Panc1 (cell line): ENCODE data around the gene NKAIN2. TPM values are rescaled to one million over a fixed set of nuclear protein-coding genes. Genes with fewer than 3 reads are reported as not detected.

Experiments
- ATAC-seq: fragments of 200-7000 bp; cut with Tn5 transposase; 2 replicates; pipeline ENCODE4 v1.9.1; 2020; ENCODE audit warnings: mild to moderate bottlenecking, moderate library complexity
- BruUV-seq: library from RNA; stranded (reverse); fragments of 400-500 nt; replicated peaks from 2 replicates; lab custom pipeline; 2021; lab: Mats Ljungman, UMichigan
- CTCF ChIA-PET: fragments of 300-600 bp; sonication (Branson Sonifier 250); formaldehyde crosslinking; loops from one replicate; lab custom pipeline; 2022; ENCODE audit warnings: antibody characterized with exemption; lab: Charles Lee
- POLR2A ChIA-PET: fragments of 300-600 bp; sonication (Branson Sonifier 250); formaldehyde crosslinking; loops from one replicate; lab custom pipeline; 2022; ENCODE audit warnings: antibody characterized with exemption; lab: Charles Lee
- DNase-seq: peaks from one replicate; pipeline ENCODE4 v3.0.0-alpha.2; 2010; ENCODE audit warnings: low read depth, low spot score
- H3K27ac ChIP-seq: 2 replicates; pipeline ENCODE4 v1.5.1; 2011; ENCODE audit warnings: mild to moderate bottlenecking, low read length, inconsistent platforms
- H3K27me3 ChIP-seq: fragments of 200-500 bp; sonication (Bioruptor generic); 2 replicates; pipeline ENCODE4 v1.6.0; 2014; ENCODE audit warnings: low read length, inconsistent platforms; ENCODE audit not compliant: control insufficient read depth, insufficient read depth
- H3K36me3 ChIP-seq: fragments of 200-500 bp; sonication (Bioruptor generic); 2 replicates; pipeline ENCODE4 v1.5.1; 2014; ENCODE audit warnings: inconsistent platforms, mild to moderate bottlenecking, low read length, moderate library complexity; ENCODE audit not compliant: control insufficient read depth, insufficient read depth
- H3K4me1 ChIP-seq: 2 replicates; pipeline ENCODE4 v1.5.1; 2011; ENCODE audit warnings: inconsistent platforms, mild to moderate bottlenecking, low read length, moderate library complexity; ENCODE audit not compliant: control insufficient read depth, insufficient read depth
- H3K4me3 ChIP-seq, 2 experiments: 2 replicates each; pipeline ENCODE4 v1.5.1; 2011 to 2012; ENCODE audit warnings: low read depth in 2 of 2, low read length in 2 of 2, mild to moderate bottlenecking in 2 of 2, inconsistent platforms in 1 of 2, moderate library complexity in 1 of 2
- H3K9me3 ChIP-seq: fragments of 200-500 bp; sonication (Bioruptor generic); 2 replicates; pipeline ENCODE4 v1.5.1; 2014; ENCODE audit warnings: low read depth, mild to moderate bottlenecking, inconsistent platforms, low read length, moderate library complexity; ENCODE audit not compliant: control insufficient read depth, insufficient read depth
- POLR2AphosphoS5 ChIP-seq: IDR thresholded peaks from 2 replicates; pipeline ENCODE4 v1.6.1; 2012; ENCODE audit warnings: mild to moderate bottlenecking, low read depth, low read length, moderate library complexity
- SIN3A ChIP-seq: IDR thresholded peaks from 2 replicates; pipeline ENCODE4 v1.6.1; 2012; ENCODE audit warnings: low read depth, mild to moderate bottlenecking, low read length, moderate library complexity, borderline replicate concordance; ENCODE audit not compliant: insufficient read depth
- TCF7L2 ChIP-seq: IDR thresholded peaks from 2 replicates; pipeline ENCODE4 v1.6.1; 2011; ENCODE audit warnings: mild to moderate bottlenecking, low read depth, low read length, inconsistent platforms
- in situ Hi-C: cut with HindIII; loops from 2 replicates; pipeline ENCODE4 v1.10.0; 2016; ENCODE audit warnings: low sequenced_read_pairs, low pct_unique_long_range_greater_than_20kb
- intact Hi-C: fragments of 100-400 bp; cut with micrococcal nuclease; formaldehyde crosslinking; loops from one replicate; pipeline ENCODE4 v1.10.0; 2022; ENCODE audit not compliant: unreplicated experiment
- total RNA-seq: library from RNA; stranded (reverse); gene quantifications from one replicate; pipeline ENCODE4 v1.2.1, GENCODE V29; 2021; ENCODE audit not compliant: unreplicated experiment
- TF ChIP-seq, protein P1 (sequence below), 2 experiments: IDR thresholded peaks; 2 replicates each; pipeline ENCODE4 v1.6.1; 2011 to 2012; ENCODE audit warnings: low read depth in 2 of 2, control low read depth in 1 of 2, low read length in 1 of 2, mild to moderate bottlenecking in 1 of 2, moderate library complexity in 1 of 2; ENCODE audit not compliant: insufficient read depth in 1 of 2
- TF ChIP-seq, protein P2 (sequence below): fragments of 450-650 bp; IDR thresholded peaks from 2 replicates; pipeline ENCODE4 v1.5.1; 2017; ENCODE audit warnings: mild to moderate bottlenecking

Gene NKAIN2
- total RNA-seq, 1 experiment from 2014 or later = 2.6 TPM

GRCh38 chr6:123972600-123973294 lies 169.1 kb downstream of the NKAIN2 start:
- Histone ChIP-seq H3K9me3 (no peaks in the 10 kb centered on the region; the same call in 1 of the 2 replicates), H3K4me1 (no peaks in the 10 kb centered on the region), H3K27ac (no peak overlapping the region), H3K27me3 (no peaks in the 10 kb centered on the region), H3K4me3 (no peak overlapping the region), H3K36me3 (no peaks in the 10 kb centered on the region)
- POLR2A ChIA-PET = no interaction called here
- TF ChIP-seq, protein P1, sequence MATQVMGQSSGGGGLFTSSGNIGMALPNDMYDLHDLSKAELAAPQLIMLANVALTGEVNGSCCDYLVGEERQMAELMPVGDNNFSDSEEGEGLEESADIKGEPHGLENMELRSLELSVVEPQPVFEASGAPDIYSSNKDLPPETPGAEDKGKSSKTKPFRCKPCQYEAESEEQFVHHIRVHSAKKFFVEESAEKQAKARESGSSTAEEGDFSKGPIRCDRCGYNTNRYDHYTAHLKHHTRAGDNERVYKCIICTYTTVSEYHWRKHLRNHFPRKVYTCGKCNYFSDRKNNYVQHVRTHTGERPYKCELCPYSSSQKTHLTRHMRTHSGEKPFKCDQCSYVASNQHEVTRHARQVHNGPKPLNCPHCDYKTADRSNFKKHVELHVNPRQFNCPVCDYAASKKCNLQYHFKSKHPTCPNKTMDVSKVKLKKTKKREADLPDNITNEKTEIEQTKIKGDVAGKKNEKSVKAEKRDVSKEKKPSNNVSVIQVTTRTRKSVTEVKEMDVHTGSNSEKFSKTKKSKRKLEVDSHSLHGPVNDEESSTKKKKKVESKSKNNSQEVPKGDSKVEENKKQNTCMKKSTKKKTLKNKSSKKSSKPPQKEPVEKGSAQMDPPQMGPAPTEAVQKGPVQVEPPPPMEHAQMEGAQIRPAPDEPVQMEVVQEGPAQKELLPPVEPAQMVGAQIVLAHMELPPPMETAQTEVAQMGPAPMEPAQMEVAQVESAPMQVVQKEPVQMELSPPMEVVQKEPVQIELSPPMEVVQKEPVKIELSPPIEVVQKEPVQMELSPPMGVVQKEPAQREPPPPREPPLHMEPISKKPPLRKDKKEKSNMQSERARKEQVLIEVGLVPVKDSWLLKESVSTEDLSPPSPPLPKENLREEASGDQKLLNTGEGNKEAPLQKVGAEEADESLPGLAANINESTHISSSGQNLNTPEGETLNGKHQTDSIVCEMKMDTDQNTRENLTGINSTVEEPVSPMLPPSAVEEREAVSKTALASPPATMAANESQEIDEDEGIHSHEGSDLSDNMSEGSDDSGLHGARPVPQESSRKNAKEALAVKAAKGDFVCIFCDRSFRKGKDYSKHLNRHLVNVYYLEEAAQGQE (IDR thresholded peaks at IDR 0.05; ENCODE audit: insufficient read depth in 1 of 2, low read depth in 2 of 2, low read length in 1 of 2) = no peak
- TF ChIP-seq SIN3A = no peak
- TF ChIP-seq POLR2AphosphoS5 = no peak
- no peak for TF ChIP-seq TCF7L2
- TF ChIP-seq, protein P2, sequence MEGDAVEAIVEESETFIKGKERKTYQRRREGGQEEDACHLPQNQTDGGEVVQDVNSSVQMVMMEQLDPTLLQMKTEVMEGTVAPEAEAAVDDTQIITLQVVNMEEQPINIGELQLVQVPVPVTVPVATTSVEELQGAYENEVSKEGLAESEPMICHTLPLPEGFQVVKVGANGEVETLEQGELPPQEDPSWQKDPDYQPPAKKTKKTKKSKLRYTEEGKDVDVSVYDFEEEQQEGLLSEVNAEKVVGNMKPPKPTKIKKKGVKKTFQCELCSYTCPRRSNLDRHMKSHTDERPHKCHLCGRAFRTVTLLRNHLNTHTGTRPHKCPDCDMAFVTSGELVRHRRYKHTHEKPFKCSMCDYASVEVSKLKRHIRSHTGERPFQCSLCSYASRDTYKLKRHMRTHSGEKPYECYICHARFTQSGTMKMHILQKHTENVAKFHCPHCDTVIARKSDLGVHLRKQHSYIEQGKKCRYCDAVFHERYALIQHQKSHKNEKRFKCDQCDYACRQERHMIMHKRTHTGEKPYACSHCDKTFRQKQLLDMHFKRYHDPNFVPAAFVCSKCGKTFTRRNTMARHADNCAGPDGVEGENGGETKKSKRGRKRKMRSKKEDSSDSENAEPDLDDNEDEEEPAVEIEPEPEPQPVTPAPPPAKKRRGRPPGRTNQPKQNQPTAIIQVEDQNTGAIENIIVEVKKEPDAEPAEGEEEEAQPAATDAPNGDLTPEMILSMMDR = no peak
- intact Hi-C loops = no loop called here
- CTCF ChIA-PET = no interaction called here
- DNase-seq (no peak), ATAC-seq (no peak)
- no TSS peak for BruUV-seq
- in situ Hi-C loops = no loop called here

DNA sequence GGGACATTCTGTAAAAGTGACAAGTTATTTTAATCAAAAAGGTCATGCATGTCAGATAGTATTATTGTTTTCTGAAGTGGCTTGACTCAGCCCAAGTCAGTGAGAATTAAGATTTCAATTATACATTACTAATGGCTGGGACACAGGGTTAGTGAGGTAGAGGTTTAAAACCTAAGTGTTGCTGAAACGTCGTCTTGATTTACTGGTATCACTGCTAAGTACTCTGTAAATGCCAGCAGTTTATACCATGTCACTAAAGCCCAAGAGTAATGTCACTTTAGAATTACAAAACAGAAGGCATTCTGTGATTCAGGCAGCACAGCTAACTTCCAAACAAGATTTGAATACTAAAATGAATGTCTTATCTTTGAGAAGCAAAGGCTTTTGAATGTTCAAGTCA lies 176.6 kb downstream of the NKAIN2 start:
- ChIA-PET CTCF (no interaction called here), POLR2A (no interaction called here)
- Histone ChIP-seq H3K4me3 (no peak overlapping the region), H3K27ac (no peak overlapping the region), H3K27me3 (no peaks in the 10 kb centered on the region), H3K9me3 (no peaks in the 10 kb centered on the region), H3K4me1 (no peaks in the 10 kb centered on the region), H3K36me3 (no peaks in the 10 kb centered on the region)
- ATAC-seq = no peak
- intact Hi-C loops = no loop called here
- no peak for DNase-seq
- in situ Hi-C loops = no loop called here
- TF ChIP-seq POLR2AphosphoS5 (no peak), SIN3A (no peak), TCF7L2 (no peak)
- TF ChIP-seq, protein P1 (IDR thresholded peaks at IDR 0.05; ENCODE audit: insufficient read depth in 1 of 2, low read depth in 2 of 2, low read length in 1 of 2) = no peak
- TF ChIP-seq, protein P2 = no peak
- BruUV-seq = no TSS peak
